ENCODE measurements around the gene SNAI1.

The SNAI1 gene

GRCh38 chr20:50037123-50037522 is 54.3 kb downstream of the SNAI1 start:
- TF ChIP-seq, protein P1, sequence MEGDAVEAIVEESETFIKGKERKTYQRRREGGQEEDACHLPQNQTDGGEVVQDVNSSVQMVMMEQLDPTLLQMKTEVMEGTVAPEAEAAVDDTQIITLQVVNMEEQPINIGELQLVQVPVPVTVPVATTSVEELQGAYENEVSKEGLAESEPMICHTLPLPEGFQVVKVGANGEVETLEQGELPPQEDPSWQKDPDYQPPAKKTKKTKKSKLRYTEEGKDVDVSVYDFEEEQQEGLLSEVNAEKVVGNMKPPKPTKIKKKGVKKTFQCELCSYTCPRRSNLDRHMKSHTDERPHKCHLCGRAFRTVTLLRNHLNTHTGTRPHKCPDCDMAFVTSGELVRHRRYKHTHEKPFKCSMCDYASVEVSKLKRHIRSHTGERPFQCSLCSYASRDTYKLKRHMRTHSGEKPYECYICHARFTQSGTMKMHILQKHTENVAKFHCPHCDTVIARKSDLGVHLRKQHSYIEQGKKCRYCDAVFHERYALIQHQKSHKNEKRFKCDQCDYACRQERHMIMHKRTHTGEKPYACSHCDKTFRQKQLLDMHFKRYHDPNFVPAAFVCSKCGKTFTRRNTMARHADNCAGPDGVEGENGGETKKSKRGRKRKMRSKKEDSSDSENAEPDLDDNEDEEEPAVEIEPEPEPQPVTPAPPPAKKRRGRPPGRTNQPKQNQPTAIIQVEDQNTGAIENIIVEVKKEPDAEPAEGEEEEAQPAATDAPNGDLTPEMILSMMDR (conservative IDR thresholded peaks at IDR 0.05; ENCODE audit: control insufficient read depth, insufficient read depth, low read depth, low read length), result no peak
- DNase-seq (ENCODE audit: low read depth), result no peak
- no peak overlapping the region for H3K4me3 ChIP-seq (ENCODE audit: control insufficient read depth, low read depth, low read length)

DNA sequence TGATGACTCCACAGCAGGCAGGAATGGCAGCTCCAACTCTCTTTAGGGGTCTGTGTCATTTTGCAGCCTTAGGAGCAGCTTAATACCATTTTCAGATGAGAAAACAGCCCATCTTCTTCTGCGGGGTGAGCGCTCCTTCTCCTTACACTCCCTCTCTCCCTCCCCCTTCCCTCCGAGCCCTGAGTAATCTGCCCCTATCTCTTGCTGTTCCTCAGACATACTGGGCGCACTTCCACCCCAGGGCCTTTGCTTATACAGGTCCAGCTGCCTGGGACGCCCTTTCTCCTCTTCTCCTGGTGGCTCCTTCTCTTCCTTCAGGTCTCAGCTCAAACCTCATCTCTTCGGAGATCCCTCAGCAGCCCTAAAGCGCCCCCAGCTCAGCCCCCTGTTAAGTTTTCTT is 54.8 kb downstream of the SNAI1 start:
- H3K4me3 ChIP-seq (ENCODE audit: control insufficient read depth, low read depth, low read length), result no peak overlapping the region
- no peak for DNase-seq (ENCODE audit: low read depth)
- TF ChIP-seq, protein P1 (conservative IDR thresholded peaks at IDR 0.05; ENCODE audit: control insufficient read depth, insufficient read depth, low read depth, low read length), result no peak

DNA sequence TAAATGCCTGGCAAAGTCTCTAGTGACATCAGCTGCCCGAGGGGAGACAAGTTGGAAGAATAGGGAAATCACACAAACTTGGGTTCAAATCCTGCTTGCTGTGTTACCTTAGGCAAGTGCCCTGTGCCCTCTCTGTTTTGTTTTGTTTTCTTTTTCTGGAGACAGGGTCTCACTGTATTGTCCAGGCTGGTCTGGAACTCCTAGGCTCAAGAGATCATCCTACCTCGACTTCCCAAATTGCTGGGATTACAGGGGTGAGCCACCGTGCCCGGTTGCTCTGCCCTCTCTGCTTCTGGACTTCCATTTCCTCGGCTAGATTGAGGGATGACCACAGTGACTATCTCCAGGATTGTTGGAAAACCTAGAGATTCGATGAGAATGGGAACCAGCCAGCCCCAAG is 55.4 kb downstream of the SNAI1 start:
- DNase-seq (ENCODE audit: low read depth), result no peak
- no peak overlapping the region for H3K4me3 ChIP-seq (ENCODE audit: control insufficient read depth, low read depth, low read length)
- TF ChIP-seq, protein P1 (conservative IDR thresholded peaks at IDR 0.05; ENCODE audit: control insufficient read depth, insufficient read depth, low read depth, low read length), result no peak
